Chondrocyte (in vitro differentiated cells): ENCODE measurements around the gene RAPGEF3. TPM values are rescaled to one million over a fixed set of nuclear protein-coding genes. Genes with fewer than 3 reads are reported as not detected.
A peak's percentile ranks its signal among the peaks of the same experiment; 100 is the strongest.

Experiments used
- DNase-seq: peaks from one replicate; pipeline ENCODE4 v3.0.0; 2021; ENCODE audit warnings: mixed read lengths, low spot score
- H3K27ac Mint-ChIP-seq: one replicate; pipeline ENCODE4 v1.8.0; 2021; ENCODE audit warnings: mild to moderate bottlenecking, moderate library complexity, mixed read lengths; ENCODE audit not compliant: unreplicated experiment
- H3K27me3 Mint-ChIP-seq: 2 replicates; pipeline ENCODE4 v1.8.0; 2021; ENCODE audit warnings: low read depth, mixed read lengths
- H3K36me3 Mint-ChIP-seq: 2 replicates; pipeline ENCODE4 v1.8.0; 2021; ENCODE audit warnings: low read depth, mixed read lengths
- H3K4me1 Mint-ChIP-seq: 2 replicates; pipeline ENCODE4 v1.8.0; 2021; ENCODE audit warnings: low read depth, mild to moderate bottlenecking, mixed read lengths
- H3K4me3 Mint-ChIP-seq: one replicate; pipeline ENCODE4 v1.8.0; 2021; ENCODE audit warnings: mild to moderate bottlenecking, moderate library complexity, mixed read lengths; ENCODE audit not compliant: unreplicated experiment
- H3K9me3 Mint-ChIP-seq: 2 replicates; pipeline ENCODE4 v1.8.0; 2021; ENCODE audit warnings: low read depth, mixed read lengths
- CTCF ChIP-seq: fragments of 200-600 bp; sonication (generic); IDR thresholded peaks from 2 replicates; pipeline ENCODE4 v1.5.0; 2021; ENCODE audit warnings: antibody characterized with exemption, mild to moderate bottlenecking, moderate library complexity
- total RNA-seq: library from RNA; stranded (reverse); gene quantifications from 3 replicates; pipeline ENCODE4 v1.2.1, GENCODE V29; 2021

Gene RAPGEF3
- total RNA-seq, 1 donor from 2014 or later = 1.3 TPM

GRCh38 chr12:47763481-47764346 is 5.0 kb upstream of the RAPGEF3 start:
- H3K36me3 Mint-ChIP-seq = no peaks in the 10 kb centered on the region
- no peak for DNase-seq
- peaks cover 21% of the 10 kb centered on the region for H3K4me1 Mint-ChIP-seq
- TF ChIP-seq CTCF = no peak
- H3K9me3 Mint-ChIP-seq = no peaks in the 10 kb centered on the region
- H3K4me3 Mint-ChIP-seq = no peak overlapping the region
- no peaks in the 10 kb centered on the region for H3K27me3 Mint-ChIP-seq
- H3K27ac Mint-ChIP-seq = no peak overlapping the region

- no peak overlapping the region for H3K4me3 Mint-ChIP-seq
- no peak for TF ChIP-seq CTCF
- H3K27me3 Mint-ChIP-seq = no peaks in the 10 kb centered on the region
- no peaks in the 10 kb centered on the region for H3K9me3 Mint-ChIP-seq
- DNase-seq = no peak
- no peak overlapping the region for H3K27ac Mint-ChIP-seq
- H3K4me1 Mint-ChIP-seq = peaks cover 27% of the 10 kb centered on the region
- no peaks in the 10 kb centered on the region for H3K36me3 Mint-ChIP-seq
Measured at GRCh38 chr12:47762850-47763465, 4.3 kb upstream of the RAPGEF3 start.

- no peaks in the 10 kb centered on the region for H3K9me3 Mint-ChIP-seq
- no peaks in the 10 kb centered on the region for H3K36me3 Mint-ChIP-seq
- DNase-seq = no peak
- H3K27ac Mint-ChIP-seq = no peak overlapping the region
- peak overlapping the region; percentile 74 for H3K4me3 Mint-ChIP-seq
- H3K27me3 Mint-ChIP-seq = no peaks in the 10 kb centered on the region
- peaks cover 20% of the 10 kb centered on the region for H3K4me1 Mint-ChIP-seq
- TF ChIP-seq CTCF = no peak
Measured at GRCh38 chr12:47758584-47758833, 171 bp downstream of the RAPGEF3 start.

GRCh38 chr12:47757840-47758583 is 668 bp downstream of the RAPGEF3 start:
- TF ChIP-seq CTCF = no peak
- H3K27ac Mint-ChIP-seq = no peak overlapping the region
- H3K9me3 Mint-ChIP-seq = no peaks in the 10 kb centered on the region
- peaks cover 23% of the 10 kb centered on the region for H3K4me1 Mint-ChIP-seq
- peak overlapping the region; percentile 74 for H3K4me3 Mint-ChIP-seq
- DNase-seq = no peak
- no peaks in the 10 kb centered on the region for H3K27me3 Mint-ChIP-seq
- no peaks in the 10 kb centered on the region for H3K36me3 Mint-ChIP-seq

GRCh38 chr12:47757364-47757839 is 1.3 kb downstream of the RAPGEF3 start:
- no peaks in the 10 kb centered on the region for H3K9me3 Mint-ChIP-seq
- H3K4me3 Mint-ChIP-seq = no peak overlapping the region
- no peak overlapping the region for H3K27ac Mint-ChIP-seq
- DNase-seq = no peak
- no peaks in the 10 kb centered on the region for H3K36me3 Mint-ChIP-seq
- no peak for TF ChIP-seq CTCF
- no peaks in the 10 kb centered on the region for H3K27me3 Mint-ChIP-seq
- peaks cover 30% of the 10 kb centered on the region for H3K4me1 Mint-ChIP-seq
